Measurements from ENCODE around the gene BACE1.
A peak's percentile ranks its signal among the peaks of the same experiment; 100 is the strongest.
"Not testable (repeated sequence)": the region's sequence is repeated elsewhere in the genome, so short reads cannot be mapped to it uniquely, and the experiment has no call there.

The BACE1 gene

DNA sequence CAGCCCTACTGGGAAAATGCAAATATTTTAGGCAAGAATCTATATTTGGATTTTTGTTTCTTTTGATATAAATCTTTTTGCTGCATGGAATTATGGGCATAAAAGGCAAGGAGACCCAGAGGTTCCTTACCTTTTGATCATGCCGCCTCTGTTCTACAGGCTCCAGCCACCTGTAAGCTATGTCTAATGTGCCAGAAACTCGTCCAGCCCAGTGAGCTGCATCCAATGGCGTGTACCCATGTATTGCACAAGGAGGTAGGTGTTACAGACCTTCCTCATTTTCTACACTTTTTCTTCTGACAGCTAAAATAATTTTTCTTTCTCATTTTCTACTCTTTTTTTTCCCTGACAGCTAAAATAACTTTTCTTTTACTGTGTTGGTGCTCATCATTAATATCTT lies 33.1 kb downstream of the BACE1 start:
- no peaks in the 10 kb centered on the region for H3K9me3 Mint-ChIP-seq
- no peak overlapping the region for H3K27ac Mint-ChIP-seq (ENCODE audit: low read depth)
- no peak for DNase-seq (ENCODE audit: low spot score in 2 of 2)
- no peaks in the 10 kb centered on the region for H3K27me3 Mint-ChIP-seq
- no peak overlapping the region for H3K4me3 Mint-ChIP-seq
- peaks cover 21% of the 10 kb centered on the region for H3K4me1 Mint-ChIP-seq
- no peak for ATAC-seq (replicated peaks; ENCODE audit: extremely low read depth, poor library complexity, severe bottlenecking)
- peaks cover 19% of the 10 kb centered on the region for H3K36me3 Mint-ChIP-seq (ENCODE audit: insufficient read depth)

DNA sequence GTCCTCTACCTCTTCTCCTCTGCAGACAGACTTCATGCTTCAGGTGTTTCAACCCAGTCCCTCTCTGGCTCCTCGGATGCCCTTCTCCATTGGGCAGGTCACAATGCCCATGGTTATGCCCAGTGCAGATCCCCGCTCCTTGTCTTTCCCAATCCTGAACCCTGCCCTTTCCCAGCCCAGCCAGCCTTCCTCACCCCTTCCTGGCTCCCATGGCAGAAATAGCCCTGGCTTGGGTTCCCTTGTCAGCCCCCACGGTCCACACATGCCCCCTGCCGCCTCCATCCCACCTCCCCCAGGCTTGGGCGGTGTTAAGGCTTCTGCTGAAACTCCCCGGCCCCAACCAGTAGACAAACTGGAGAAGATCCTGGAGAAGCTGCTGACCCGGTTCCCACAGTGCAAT lies 34.2 kb downstream of the BACE1 start:
- H3K4me3 Mint-ChIP-seq = peak overlapping the region; percentile 60
- no peaks in the 10 kb centered on the region for H3K27me3 Mint-ChIP-seq
- H3K36me3 Mint-ChIP-seq (ENCODE audit: insufficient read depth) = peaks cover 19% of the 10 kb centered on the region
- peaks cover 19% of the 10 kb centered on the region for H3K4me1 Mint-ChIP-seq
- no peak for ATAC-seq (replicated peaks; ENCODE audit: extremely low read depth, poor library complexity, severe bottlenecking)
- H3K9me3 Mint-ChIP-seq = no peaks in the 10 kb centered on the region
- H3K27ac Mint-ChIP-seq (ENCODE audit: low read depth) = peak overlapping the region; percentile 66
- no peak for DNase-seq (ENCODE audit: low spot score in 2 of 2)

DNA sequence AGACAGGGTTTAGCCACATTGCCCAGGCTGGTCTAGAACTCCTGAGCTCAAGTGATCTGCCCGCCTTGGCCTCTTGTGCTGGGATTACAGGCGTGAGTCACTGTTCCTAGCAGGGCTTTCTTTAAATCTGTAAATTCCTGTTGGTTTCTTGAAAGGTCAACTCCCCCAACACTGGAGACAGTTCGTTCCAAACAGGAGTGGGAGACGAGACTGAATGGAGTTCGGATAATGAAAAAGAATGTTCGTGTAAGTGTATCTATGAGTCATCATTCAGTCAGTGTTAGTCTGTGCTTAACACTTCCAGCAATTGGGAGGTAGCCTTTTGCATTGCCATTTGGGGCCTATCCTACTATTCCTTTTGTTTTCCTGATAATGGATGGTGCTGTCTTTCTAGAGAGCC lies 34.9 kb downstream of the BACE1 start:
- H3K4me3 Mint-ChIP-seq = peak overlapping the region; percentile 60
- no peaks in the 10 kb centered on the region for H3K9me3 Mint-ChIP-seq
- no peaks in the 10 kb centered on the region for H3K27me3 Mint-ChIP-seq
- H3K27ac Mint-ChIP-seq (ENCODE audit: low read depth) = no peak overlapping the region
- DNase-seq (ENCODE audit: low spot score in 2 of 2) = no peak
- peaks cover 19% of the 10 kb centered on the region for H3K4me1 Mint-ChIP-seq
- no peak for ATAC-seq (replicated peaks; ENCODE audit: extremely low read depth, poor library complexity, severe bottlenecking)
- peaks cover 18% of the 10 kb centered on the region for H3K36me3 Mint-ChIP-seq (ENCODE audit: insufficient read depth)

DNA sequence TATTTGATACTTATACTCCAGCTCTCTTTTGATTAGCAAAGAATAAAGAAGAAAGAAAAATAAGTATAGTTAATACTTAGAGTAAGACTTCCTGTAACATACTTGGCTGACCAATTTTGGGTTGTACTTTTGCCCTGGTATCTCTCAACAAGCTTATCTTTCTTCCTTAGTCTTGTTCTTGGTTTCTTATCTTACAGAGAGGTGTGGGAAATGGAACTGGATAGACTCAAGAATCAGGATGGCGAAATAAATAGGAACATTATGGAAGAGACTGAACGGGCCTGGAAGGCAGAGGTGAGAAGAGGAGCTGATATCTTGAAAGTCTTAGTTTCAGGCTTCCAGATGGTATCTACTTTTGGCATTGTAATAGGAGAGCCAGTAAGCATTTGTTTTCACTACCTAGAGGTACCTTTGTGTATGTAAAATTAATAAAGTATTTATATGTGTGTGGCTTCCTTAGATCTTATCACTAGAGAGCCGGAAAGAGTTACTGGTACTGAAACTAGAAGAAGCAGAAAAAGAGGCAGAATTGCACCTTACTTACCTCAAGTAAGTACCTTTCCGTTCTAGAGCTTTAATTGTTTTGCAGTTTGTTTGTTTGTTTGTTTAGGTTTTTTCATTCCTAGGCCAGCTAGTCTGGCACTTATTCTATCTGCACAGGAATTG lies 36.2 kb downstream of the BACE1 start:
- DNase-seq (ENCODE audit: low spot score in 2 of 2) (no peak), ATAC-seq (replicated peaks; ENCODE audit: extremely low read depth, poor library complexity, severe bottlenecking) (peak; percentile 78)
- Mint-ChIP-seq H3K36me3 (ENCODE audit: insufficient read depth) (peaks cover 12% of the 10 kb centered on the region), H3K4me1 (peaks cover 30% of the 10 kb centered on the region), H3K4me3 (peak overlapping the region; percentile 60), H3K27ac (ENCODE audit: low read depth) (peak overlapping the region; percentile 82), H3K9me3 (no peaks in the 10 kb centered on the region), H3K27me3 (no peaks in the 10 kb centered on the region)

DNA sequence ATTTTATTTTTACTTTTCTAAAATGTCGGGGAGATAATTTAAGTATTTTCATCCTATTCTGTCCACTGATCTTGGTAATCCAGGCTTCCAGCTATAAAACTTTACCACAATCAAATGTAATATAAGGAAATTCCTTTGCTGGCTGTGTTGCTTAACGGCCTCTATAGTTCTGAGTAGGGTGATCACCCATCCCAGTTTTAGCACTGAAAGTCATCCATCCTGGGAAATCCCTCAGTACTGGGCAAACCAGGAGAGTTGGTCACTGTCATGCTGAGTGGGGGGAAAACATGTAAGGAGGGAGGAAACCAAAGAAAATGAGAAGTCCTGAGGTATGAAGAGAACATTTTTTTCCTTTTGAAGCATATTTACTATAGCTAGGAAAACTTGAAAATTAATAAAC lies 37.7 kb downstream of the BACE1 start:
- no peaks in the 10 kb centered on the region for H3K9me3 Mint-ChIP-seq
- ATAC-seq (replicated peaks; ENCODE audit: extremely low read depth, poor library complexity, severe bottlenecking) (no peak), DNase-seq (ENCODE audit: low spot score in 2 of 2) (no peak)
- peak overlapping the region; percentile 8 for H3K27ac Mint-ChIP-seq (ENCODE audit: low read depth)
- no peaks in the 10 kb centered on the region for H3K27me3 Mint-ChIP-seq
- H3K36me3 Mint-ChIP-seq (ENCODE audit: insufficient read depth) = peaks cover 6% of the 10 kb centered on the region
- no peak overlapping the region for H3K4me3 Mint-ChIP-seq
- H3K4me1 Mint-ChIP-seq = peaks cover 36% of the 10 kb centered on the region

DNA sequence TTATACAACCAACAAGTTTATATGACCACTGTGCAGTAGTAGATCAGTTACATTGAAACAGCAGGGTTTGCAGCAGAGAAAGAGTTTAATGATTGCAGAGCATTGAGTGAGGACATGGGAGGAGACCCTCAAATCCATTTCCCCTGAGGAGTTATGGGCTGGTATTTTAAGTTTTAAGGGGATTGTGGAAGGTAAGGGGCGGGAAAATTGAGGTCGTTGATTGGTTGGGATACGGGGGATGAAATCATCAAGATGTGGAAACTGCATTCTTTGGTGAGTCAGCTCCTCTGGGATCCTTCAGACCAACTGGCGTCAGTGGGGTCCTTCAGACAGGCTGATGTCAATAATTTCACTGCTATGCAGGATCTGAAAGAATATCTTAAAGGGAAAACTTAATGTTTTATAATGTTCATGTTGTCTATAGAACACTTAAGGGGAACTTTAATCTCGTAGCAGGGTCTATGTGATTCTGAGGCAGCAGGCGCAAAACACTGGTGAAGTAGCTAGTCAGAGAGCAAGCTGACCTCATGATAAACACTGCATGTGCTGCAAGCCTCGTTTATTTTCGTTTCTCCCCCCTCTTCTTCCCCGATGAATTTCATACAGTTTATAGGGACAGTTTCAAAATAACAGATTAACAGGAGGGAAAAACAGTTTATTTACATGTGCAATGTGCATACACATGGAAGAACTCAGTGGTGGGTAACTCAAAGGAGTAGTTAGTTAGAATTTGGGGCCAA lies 42.3 kb downstream of the BACE1 start:
- ATAC-seq (replicated peaks; ENCODE audit: extremely low read depth, poor library complexity, severe bottlenecking) = no peak
- H3K36me3 Mint-ChIP-seq (ENCODE audit: insufficient read depth) = no peaks in the 10 kb centered on the region
- H3K9me3 Mint-ChIP-seq = no peaks in the 10 kb centered on the region
- H3K27me3 Mint-ChIP-seq = no peaks in the 10 kb centered on the region
- no peak for DNase-seq (ENCODE audit: low spot score in 2 of 2)
- no peak overlapping the region for H3K27ac Mint-ChIP-seq (ENCODE audit: low read depth)
- peaks cover 20% of the 10 kb centered on the region for H3K4me1 Mint-ChIP-seq
- H3K4me3 Mint-ChIP-seq = no peak overlapping the region

DNA sequence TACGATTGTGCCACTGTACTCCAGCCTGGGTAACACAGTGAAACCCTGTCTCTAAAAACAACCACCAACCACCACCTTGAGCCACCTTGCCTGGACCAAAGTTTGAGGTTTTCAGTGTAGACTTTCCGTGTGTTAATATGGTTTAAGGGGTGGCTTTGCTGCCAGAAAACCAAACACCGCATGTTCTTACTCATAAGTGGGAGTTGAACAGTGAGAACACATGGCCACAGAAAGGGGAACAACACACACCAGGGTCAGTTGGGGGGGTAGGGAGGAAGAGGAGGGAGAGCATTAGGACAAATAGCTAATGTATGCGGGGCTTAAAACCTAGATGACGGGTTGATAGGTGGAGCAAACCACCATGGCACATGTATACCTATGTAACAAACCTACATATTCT lies 43.9 kb downstream of the BACE1 start:
- not testable (repeated sequence) for ATAC-seq (replicated peaks; ENCODE audit: extremely low read depth, poor library complexity, severe bottlenecking); H3K36me3 Mint-ChIP-seq (ENCODE audit: insufficient read depth); H3K4me3 Mint-ChIP-seq; H3K27ac Mint-ChIP-seq (ENCODE audit: low read depth); H3K9me3 Mint-ChIP-seq; H3K27me3 Mint-ChIP-seq; DNase-seq (ENCODE audit: low spot score in 2 of 2)
- peaks cover 20% of the 10 kb centered on the region for H3K4me1 Mint-ChIP-seq

DNA sequence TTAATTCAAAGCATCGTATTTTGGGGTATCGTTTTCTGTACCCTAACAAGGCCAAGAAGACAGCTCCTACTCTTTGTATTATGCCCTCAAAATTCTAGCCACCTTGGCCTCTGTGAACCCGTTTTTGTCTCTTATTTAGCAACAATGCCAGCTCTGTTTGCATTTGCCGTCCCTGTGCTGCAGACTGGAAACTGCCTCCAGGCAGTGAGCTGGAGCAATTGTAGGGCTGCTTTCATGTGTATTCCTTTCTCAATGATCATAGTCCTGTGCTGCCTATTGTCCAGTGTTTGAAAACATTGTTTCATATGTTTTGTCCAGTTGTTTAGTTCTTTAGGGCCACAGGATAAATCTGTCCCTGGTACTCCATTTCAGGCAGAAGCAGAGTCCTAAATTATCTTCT lies 44.8 kb downstream of the BACE1 start:
- Mint-ChIP-seq H3K4me1 (peaks cover 20% of the 10 kb centered on the region), H3K27me3 (no peaks in the 10 kb centered on the region), H3K9me3 (no peaks in the 10 kb centered on the region), H3K36me3 (ENCODE audit: insufficient read depth) (peaks cover 3% of the 10 kb centered on the region), H3K27ac (ENCODE audit: low read depth) (no peak overlapping the region), H3K4me3 (no peak overlapping the region)
- ATAC-seq (replicated peaks; ENCODE audit: extremely low read depth, poor library complexity, severe bottlenecking) (no peak), DNase-seq (ENCODE audit: low spot score in 2 of 2) (no peak)

DNA sequence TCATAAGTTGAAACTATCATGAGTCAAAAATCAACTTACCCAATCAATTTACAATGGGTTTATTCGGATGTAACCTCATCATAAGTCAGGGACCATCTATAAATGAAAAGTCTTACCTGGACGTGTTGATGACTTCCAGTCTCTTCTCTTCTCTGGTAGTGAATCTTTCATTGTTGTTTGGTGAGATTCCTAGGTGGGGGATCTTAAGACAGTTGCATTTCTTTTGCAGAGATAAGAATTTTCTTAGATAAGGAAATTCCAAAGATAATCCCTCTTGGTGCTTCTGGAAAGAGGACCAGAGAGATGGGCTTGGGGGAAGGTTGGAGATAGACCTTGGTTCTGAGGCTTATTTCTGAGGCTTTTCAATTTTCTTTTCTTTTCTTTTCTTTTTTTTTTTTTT lies 46.2 kb downstream of the BACE1 start:
- no peak overlapping the region for H3K4me3 Mint-ChIP-seq
- peaks cover 10% of the 10 kb centered on the region for H3K4me1 Mint-ChIP-seq
- ATAC-seq (replicated peaks; ENCODE audit: extremely low read depth, poor library complexity, severe bottlenecking) (no peak), DNase-seq (ENCODE audit: low spot score in 2 of 2) (no peak)
- H3K9me3 Mint-ChIP-seq = no peaks in the 10 kb centered on the region
- H3K27me3 Mint-ChIP-seq = no peaks in the 10 kb centered on the region
- no peak overlapping the region for H3K27ac Mint-ChIP-seq (ENCODE audit: low read depth)
- peaks cover 7% of the 10 kb centered on the region for H3K36me3 Mint-ChIP-seq (ENCODE audit: insufficient read depth)

DNA sequence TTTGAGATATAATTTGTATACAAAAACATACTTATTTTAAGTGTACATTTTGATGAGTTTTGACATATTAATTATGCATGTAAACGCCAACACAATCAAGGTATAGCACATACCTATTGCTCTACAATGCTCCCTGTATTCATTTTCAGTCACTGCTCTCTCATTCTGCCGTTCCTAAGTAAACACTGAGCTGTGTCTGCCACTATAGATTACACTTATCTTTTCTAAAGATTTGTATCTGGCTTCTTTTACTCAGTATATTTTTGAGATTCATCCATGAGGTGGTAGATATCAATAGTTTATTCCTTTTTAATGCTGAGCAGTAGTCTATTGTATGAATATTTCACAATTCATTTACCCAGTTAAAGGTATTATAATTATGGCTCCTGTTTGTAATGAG lies 50.3 kb downstream of the BACE1 start:
- Mint-ChIP-seq H3K36me3 (ENCODE audit: insufficient read depth) (peaks cover 11% of the 10 kb centered on the region), H3K27me3 (no peaks in the 10 kb centered on the region), H3K9me3 (no peaks in the 10 kb centered on the region), H3K4me3 (no peak overlapping the region), H3K27ac (ENCODE audit: low read depth) (no peak overlapping the region), H3K4me1 (no peaks in the 10 kb centered on the region)
- ATAC-seq (replicated peaks; ENCODE audit: extremely low read depth, poor library complexity, severe bottlenecking) (no peak), DNase-seq (ENCODE audit: low spot score in 2 of 2) (no peak)

DNA sequence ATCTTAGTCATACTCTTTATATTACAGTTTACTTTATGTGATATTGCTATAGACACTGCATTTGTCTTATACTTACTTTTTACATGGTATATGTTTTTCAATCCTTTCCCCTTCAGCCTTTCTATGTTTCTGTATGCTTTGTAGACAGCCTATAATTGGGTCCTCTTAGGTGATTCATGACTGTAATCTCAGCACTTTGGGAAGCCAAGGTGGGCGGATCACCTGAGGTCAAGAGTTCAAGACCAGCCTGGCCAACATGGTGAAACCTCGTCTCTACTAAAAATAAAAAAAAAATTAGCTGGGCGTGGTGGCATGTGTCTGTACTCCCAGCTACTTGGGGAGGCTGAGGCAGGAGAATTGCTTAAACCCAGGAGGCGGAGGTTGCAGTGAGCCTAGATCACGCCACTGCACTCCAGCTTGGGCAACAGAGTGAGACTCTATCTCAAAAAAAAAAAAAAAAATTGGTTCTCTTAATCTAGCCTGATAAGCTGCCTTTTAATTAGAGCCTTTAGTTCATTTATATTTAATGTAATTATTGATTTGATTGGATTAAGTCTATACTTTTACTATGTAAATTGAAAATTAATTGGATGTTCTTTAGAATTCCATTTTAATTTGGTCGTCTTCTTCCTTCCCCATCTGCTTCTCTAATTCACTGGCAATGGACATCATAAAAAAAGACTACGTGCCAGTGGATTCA lies 51.3 kb downstream of the BACE1 start:
- H3K4me1 Mint-ChIP-seq; H3K4me3 Mint-ChIP-seq; H3K27me3 Mint-ChIP-seq; H3K9me3 Mint-ChIP-seq; ATAC-seq (replicated peaks; ENCODE audit: extremely low read depth, poor library complexity, severe bottlenecking); H3K27ac Mint-ChIP-seq (ENCODE audit: low read depth); DNase-seq (ENCODE audit: low spot score in 2 of 2): not testable (repeated sequence)
- H3K36me3 Mint-ChIP-seq (ENCODE audit: insufficient read depth) = peaks cover 12% of the 10 kb centered on the region

DNA sequence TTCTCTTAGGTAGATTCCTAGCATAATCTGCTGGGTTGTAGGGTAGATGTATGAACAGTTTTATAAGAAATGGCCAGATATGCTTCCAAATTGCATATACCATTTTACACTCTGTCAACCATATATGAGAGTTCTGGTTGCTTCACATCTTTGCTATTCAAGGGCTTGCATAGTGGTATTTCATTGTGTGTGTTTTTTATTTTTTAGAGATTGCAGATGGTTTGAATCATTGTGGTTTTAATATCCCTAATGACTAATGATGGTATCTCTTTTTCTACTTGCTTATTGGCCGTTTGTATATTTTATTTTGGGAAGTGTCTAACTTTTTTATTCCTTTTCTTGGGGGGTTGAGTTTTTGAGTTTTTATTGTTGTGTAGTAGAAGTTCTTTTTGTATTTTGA lies 56.6 kb downstream of the BACE1 start:
- DNase-seq (ENCODE audit: low spot score in 2 of 2) (no peak), ATAC-seq (replicated peaks; ENCODE audit: extremely low read depth, poor library complexity, severe bottlenecking) (no peak)
- Mint-ChIP-seq H3K4me1 (peaks cover 5% of the 10 kb centered on the region), H3K9me3 (no peaks in the 10 kb centered on the region), H3K4me3 (no peak overlapping the region), H3K27me3 (no peaks in the 10 kb centered on the region), H3K27ac (ENCODE audit: low read depth) (no peak overlapping the region), H3K36me3 (ENCODE audit: insufficient read depth) (peaks cover 8% of the 10 kb centered on the region)

DNA sequence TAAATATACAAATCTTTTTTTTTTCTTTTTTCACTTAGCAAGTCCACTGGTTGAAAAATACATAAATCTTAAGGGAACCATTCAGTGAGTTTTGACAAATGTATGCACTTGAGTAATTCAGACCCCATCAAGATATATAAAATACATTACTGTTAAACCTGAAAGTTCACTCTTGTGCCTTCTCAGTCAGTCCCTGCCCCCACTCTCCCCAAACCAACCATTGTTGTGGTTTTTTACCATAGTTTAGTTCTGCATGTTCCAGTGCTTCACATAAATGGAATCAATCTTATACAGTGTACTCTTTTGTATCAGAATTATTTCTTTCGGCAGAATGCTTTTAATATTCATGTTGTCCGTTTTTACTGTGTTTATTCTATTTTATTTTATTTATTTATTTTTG lies 57.5 kb downstream of the BACE1 start:
- ATAC-seq (replicated peaks; ENCODE audit: extremely low read depth, poor library complexity, severe bottlenecking) = no peak

More for the DNA sequence above, 57.5 kb downstream of the BACE1 start:
- no peaks in the 10 kb centered on the region for H3K9me3 Mint-ChIP-seq
- no peak overlapping the region for H3K27ac Mint-ChIP-seq (ENCODE audit: low read depth)
- no peak for DNase-seq (ENCODE audit: low spot score in 2 of 2)
- H3K27me3 Mint-ChIP-seq = no peaks in the 10 kb centered on the region
- H3K4me1 Mint-ChIP-seq = peaks cover 5% of the 10 kb centered on the region
- H3K36me3 Mint-ChIP-seq (ENCODE audit: insufficient read depth) = peaks cover 10% of the 10 kb centered on the region
- no peak overlapping the region for H3K4me3 Mint-ChIP-seq
